ENCODE results near the gene PTOV1.

The PTOV1 gene

GRCh38 chr19:49850487-49851342 is at the start of gene PTOV1:
Gene PTOV1 (plus strand): TSS chr19:49851159.
- peak; percentile 89 to 96 for DNase-seq

GRCh38 chr19:49801401-49801888 is 49.5 kb upstream of the PTOV1 start:
- DNase-seq: no peak

GRCh38 chr19:49801966-49802661 is 48.8 kb upstream of the PTOV1 start:
- no peak for DNase-seq

DNA sequence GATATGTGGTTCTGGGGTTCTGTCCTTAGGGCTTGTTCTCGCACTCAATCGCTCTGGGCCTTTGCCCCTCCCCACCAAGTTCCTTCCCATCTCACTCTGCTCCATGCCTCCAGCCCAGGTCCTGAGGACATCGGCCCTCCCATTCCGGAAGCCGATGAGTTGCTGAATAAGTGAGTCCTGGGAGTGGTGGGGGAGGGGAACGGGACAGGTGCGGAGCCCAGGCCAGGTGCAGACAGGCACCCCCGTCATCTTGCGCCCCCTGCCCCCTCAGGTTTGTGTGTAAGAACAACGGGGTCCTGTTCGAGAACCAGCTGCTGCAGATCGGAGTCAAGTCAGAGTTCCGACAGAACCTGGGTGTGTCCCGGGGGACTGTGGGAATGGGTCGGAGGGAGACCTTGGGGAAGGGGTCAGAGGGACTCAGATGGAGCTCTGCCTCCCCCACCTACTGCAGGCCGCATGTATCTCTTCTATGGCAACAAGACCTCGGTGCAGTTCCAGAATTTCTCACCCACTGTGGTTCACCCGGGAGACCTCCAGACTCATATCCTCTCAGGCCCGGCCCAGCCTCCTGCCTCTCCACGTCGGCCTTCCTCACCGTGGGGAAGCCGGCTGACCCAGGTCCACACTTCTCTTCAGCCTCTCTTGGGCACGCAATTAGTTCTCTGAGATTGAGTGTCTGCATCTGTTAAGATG is 48.0 kb upstream of the PTOV1 start:
- DNase-seq: no peak

DNA sequence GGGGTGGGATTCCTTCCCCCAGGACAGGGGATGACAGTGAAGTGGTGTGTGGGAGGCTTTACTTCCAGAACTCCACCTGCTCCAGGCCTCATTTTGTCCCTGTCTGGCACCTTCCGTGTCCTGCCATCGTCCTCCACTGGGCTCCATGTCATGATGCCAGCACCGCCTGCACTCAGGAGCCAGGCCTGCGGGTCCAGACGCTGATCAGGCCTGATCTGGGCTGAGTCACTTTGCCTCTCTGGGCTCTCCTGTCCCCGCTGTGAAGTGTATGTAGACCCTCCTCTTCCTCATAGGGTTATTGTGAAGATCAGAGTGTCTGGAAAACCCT is 47.5 kb upstream of the PTOV1 start:
- no peak for DNase-seq

GRCh38 chr19:49805822-49806619 is 44.9 kb upstream of the PTOV1 start:
- DNase-seq: no peak

GRCh38 chr19:49806620-49806959 is 44.4 kb upstream of the PTOV1 start:
- no peak for DNase-seq

GRCh38 chr19:49807058-49807903 is 43.7 kb upstream of the PTOV1 start:
- DNase-seq: peak; percentile 34 to 38

GRCh38 chr19:49807904-49808675 is 42.9 kb upstream of the PTOV1 start:
- no peak for DNase-seq

- peak; percentile 71 to 90 for DNase-seq
Measured at GRCh38 chr19:49808711-49809159, 42.2 kb upstream of the PTOV1 start.

GRCh38 chr19:49809160-49809940 is 41.6 kb upstream of the PTOV1 start:
- DNase-seq: peak; percentile 47 to 78

DNA sequence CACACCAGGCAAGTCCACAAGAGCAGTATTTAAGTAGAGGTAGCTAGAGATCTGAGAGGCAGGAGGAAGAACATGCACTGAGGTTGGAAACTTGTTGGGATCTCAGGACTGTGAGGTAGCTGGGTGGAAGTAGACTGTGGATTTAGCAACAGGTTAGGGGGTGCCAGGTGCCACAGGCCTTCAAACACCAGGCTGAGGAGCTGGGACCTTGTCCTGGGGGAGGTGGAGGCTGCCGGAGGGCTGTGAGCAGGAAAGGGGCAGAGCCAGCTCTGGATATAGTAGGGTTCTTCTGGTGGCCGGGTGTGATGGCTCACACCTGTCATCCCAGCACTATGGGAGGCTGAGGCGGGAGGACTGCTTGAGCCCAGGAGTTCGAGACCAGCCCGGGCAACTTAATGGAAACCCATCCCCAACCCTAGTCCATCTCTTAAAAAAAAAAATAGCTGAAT is 41.0 kb upstream of the PTOV1 start:
- no peak for DNase-seq

DNA sequence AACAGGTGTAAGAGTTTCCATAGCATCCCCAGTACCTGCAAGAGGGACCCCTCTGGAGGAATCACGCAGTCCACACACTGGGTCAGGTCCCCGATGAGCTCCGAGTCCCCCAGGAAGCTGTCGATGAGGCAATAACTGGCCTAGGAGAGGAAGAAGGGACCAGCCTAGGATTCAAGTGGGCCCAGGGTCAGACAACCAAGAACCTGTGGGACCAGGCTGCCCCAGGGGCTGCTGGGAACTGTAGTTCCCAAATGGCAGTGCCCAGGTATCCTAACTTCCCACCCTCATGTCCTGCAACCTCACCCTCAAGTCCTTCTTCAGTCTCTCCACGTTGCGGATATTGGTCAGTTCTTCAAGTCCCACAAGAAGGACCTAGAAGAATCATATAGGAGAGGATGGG is 39.6 kb upstream of the PTOV1 start:
- DNase-seq: no peak

- DNase-seq: no peak
Measured at GRCh38 chr19:49812452-49812996, 38.4 kb upstream of the PTOV1 start.

DNA sequence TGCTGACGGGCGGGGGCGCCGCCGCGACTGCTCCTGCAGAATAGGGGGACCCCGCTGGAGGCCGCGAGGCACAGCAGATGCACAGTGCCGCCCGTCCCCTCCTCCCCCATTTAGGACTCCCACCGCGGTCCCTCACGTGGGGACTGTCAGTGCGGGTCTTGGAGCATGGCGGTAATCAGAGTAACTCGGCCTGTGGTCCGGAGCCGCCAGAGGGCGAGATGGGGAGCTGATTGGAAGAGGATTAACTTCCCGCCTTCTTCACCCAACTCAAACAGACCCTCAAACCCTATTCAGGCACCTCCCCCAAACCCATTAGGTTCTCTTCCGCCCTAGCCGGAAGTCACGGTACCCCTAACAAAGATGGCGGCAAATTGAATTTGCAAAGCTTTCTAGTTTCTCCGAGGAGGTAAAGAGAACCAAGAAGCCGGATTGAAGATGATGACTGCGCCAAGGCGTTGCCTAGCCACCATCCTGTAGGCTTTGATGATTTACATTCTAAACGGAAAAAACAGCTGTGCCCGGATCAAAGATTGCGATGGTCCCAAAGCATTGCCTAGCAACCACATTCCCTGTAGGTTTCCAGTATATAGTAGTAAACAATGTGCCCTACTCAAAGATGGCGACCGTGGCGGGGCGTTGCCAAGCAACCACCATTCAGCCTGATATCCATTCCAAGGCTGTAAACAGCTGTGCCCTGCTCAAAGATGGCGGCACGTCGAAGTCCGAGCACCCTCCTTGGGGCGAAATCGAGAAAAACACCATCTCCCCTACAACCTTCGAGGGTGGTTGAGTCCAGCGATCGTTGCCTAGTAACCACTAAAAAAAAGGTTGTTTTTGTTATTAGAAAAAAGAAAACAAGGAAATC is 37.7 kb upstream of the PTOV1 start, which contains the start of gene FUZ:
FUZ (minus strand) TSS at position 296 of the 865 bp plus-strand sequence; CDS start at position 110, 186 bp downstream.
- DNase-seq: peak; percentile 97

DNA sequence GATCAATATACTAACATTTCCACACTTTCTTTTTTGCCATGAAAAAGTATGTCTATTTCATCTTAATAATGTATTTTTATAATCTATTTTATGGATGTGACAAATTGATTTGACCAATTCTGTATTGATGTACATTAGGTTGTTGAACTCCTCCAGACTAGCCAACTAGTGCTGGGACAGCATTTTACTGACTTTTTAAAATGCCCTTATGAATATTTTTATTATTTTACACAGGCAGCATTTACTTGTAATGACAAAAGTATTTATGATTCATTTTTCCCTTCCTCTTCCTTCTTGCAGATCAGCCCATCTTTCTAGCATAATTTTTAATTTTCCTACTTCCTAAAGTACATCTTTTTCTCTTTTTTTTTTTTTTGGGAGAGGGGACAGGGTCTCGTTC is 36.9 kb upstream of the PTOV1 start:
- DNase-seq: no peak

DNA sequence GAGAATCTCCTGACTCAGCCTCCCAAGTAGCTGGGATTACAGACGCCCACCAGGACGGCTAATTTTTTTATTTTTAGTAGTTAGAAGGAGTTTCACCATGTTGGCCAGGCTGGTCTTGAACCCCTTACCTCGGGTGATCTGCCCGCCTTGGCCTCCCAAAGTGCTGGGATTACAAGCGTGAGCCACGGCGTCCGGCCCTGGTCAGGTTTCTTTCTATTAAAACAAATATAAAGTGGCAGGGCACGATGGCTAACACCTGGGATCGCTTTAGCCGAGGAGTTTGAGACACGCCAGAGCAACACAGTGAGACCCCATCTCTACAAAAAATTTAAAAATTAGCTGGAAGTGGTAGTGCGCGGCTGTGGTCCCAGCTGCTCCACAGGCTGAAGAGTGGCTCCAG is 34.4 kb upstream of the PTOV1 start:
- no peak for DNase-seq

- DNase-seq: peak; percentile 77 to 91
Measured at GRCh38 chr19:49817964-49818648, 32.9 kb upstream of the PTOV1 start, which contains the start of gene MED25. Gene MED25 (plus strand): TSS chr19:49818289. CDS start chr19:49818342, 53 bp downstream.
